HG02981 (cell line): ENCODE results near the gene TTC5.
"Not testable (repeated sequence)": the region's sequence is repeated elsewhere in the genome, so short reads cannot be mapped to it uniquely, and the experiment has no call there.

Experiments used
- ATAC-seq: cut with Tn5 transposase; IDR thresholded peaks from one replicate; pipeline ENCODE4 v1.9.1; 2021; ENCODE audit warnings: mild to moderate bottlenecking, moderate library complexity; ENCODE audit not compliant: unreplicated experiment

Gene TTC5

GRCh38 chr14:20305265-20306078, at the start of gene TTC5:
TTC5 (minus strand) TSS chr14:20305951; CDS start chr14:20305937, 14 bp downstream.
- ATAC-seq, result peak; percentile 95

GRCh38 chr14:20350860-20351259, 45.1 kb upstream of the TTC5 start:
- no peak for ATAC-seq

- no peak for ATAC-seq
These were observed 44.5 kb upstream of the TTC5 start for GRCh38 chr14:20350282-20350681.

- ATAC-seq, result no peak
These were observed 42.0 kb upstream of the TTC5 start for GRCh38 chr14:20347747-20348146.

GRCh38 chr14:20346713-20347112, 41.0 kb upstream of the TTC5 start:
- ATAC-seq, result no peak

GRCh38 chr14:20345366-20345765, 39.6 kb upstream of the TTC5 start:
- ATAC-seq, result no peak

- no peak for ATAC-seq
These were observed 38.1 kb upstream of the TTC5 start for GRCh38 chr14:20343862-20344220.

GRCh38 chr14:20343092-20343861, 37.5 kb upstream of the TTC5 start, which contains the start of gene PARP2:
PARP2 (plus strand) TSS chr14:20343635; CDS start chr14:20343642, 7 bp downstream.
- ATAC-seq, result peak; percentile 90

- no peak for ATAC-seq
These were observed 35.9 kb upstream of the TTC5 start for GRCh38 chr14:20341646-20342045.

GRCh38 chr14:20341032-20341431, 35.3 kb upstream of the TTC5 start:
- not testable (repeated sequence) for ATAC-seq

- no peak for ATAC-seq
These were observed 28.3 kb upstream of the TTC5 start for GRCh38 chr14:20334017-20334416.

GRCh38 chr14:20333494-20333841, 27.7 kb upstream of the TTC5 start:
- peak; percentile 5 for ATAC-seq

GRCh38 chr14:20332788-20333493, 27.2 kb upstream of the TTC5 start, which contains the start of gene CCNB1IP1:
CCNB1IP1 (minus strand) TSS chr14:20333279; CDS start chr14:20316523, 16,756 bp downstream.
- ATAC-seq, result peak; percentile 94

GRCh38 chr14:20332431-20332787, 26.7 kb upstream of the TTC5 start:
- no peak for ATAC-seq

- no peak for ATAC-seq
These were observed 25.4 kb upstream of the TTC5 start for GRCh38 chr14:20331053-20331613.

GRCh38 chr14:20329355-20329754, 23.6 kb upstream of the TTC5 start:
- ATAC-seq, result no peak

GRCh38 chr14:20328705-20329104, 23.0 kb upstream of the TTC5 start:
- ATAC-seq, result no peak

GRCh38 chr14:20327005-20327869, 21.5 kb upstream of the TTC5 start:
- no peak for ATAC-seq

- ATAC-seq, result no peak
These were observed 12.0 kb upstream of the TTC5 start for GRCh38 chr14:20317720-20318119.

- ATAC-seq, result no peak
These were observed 8.3 kb upstream of the TTC5 start for GRCh38 chr14:20314026-20314425.
